Sigmoid colon (tissue), 4 donors: Measurements from ENCODE around the gene CYP2W1.

Experiments
- POLR2AphosphoS5 ChIP-seq, 4 donors: sonication (generic); formaldehyde crosslinking; IDR thresholded peaks; one replicate each; pipeline ENCODE4 v1.6.1; 2017; ENCODE audit warnings: antibody characterized with exemption in 4 of 4
- TF ChIP-seq, protein P1 (sequence below), 4 experiments: fragments of 450-650 bp in 3 of 4; fragments of 200-600 bp in 1 of 4; IDR thresholded peaks; one replicate each; pipeline ENCODE4 v1.5.1; 2016 to 2019; ENCODE audit warnings: antibody characterized with exemption in 4 of 4, mild to moderate bottlenecking in 3 of 4, moderate library complexity in 2 of 4

DNA sequence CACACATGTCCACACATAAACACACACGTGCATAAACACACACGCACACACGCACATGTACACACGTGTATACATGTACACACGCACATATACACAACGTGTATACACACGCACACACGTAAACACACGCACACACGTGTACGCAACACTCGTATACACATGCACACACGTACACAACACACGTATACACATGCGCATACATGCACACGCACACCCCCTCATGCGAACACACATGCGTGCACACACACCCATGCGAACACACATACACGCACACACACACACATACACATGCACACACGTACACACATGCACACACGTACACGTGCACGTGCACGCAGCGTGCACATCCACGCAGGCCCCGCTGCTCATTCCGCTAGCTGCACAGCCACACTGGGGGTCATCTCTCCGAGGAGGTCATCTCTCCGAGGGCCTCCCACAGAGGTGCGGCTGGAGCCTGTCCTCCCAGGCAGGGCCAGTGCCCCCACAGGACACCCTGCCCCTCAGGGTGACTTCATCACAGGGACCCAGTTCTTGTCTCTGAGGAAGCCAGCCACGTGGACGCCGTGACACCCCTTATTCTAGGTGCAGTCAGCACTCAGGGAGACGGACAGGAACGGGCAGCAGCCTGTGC is 25.9 kb downstream of the CYP2W1 start:
- TF ChIP-seq, protein P1, sequence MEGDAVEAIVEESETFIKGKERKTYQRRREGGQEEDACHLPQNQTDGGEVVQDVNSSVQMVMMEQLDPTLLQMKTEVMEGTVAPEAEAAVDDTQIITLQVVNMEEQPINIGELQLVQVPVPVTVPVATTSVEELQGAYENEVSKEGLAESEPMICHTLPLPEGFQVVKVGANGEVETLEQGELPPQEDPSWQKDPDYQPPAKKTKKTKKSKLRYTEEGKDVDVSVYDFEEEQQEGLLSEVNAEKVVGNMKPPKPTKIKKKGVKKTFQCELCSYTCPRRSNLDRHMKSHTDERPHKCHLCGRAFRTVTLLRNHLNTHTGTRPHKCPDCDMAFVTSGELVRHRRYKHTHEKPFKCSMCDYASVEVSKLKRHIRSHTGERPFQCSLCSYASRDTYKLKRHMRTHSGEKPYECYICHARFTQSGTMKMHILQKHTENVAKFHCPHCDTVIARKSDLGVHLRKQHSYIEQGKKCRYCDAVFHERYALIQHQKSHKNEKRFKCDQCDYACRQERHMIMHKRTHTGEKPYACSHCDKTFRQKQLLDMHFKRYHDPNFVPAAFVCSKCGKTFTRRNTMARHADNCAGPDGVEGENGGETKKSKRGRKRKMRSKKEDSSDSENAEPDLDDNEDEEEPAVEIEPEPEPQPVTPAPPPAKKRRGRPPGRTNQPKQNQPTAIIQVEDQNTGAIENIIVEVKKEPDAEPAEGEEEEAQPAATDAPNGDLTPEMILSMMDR (IDR thresholded peaks at IDR 0.05), result no peak
- no peak for TF ChIP-seq POLR2AphosphoS5 (IDR thresholded peaks at IDR 0.05)
